B cell (primary cell): ENCODE data around the gene PLCXD1. TPM values are rescaled to one million over a fixed set of nuclear protein-coding genes. Genes with fewer than 3 reads are reported as not detected.

Experiments used
- ATAC-seq: fragments of 200-7000 bp; cut with Tn5 transposase; one replicate; pipeline ENCODE4 v1.10.0; 2021; ENCODE audit warnings: low read depth, mild to moderate bottlenecking, moderate number of reproducible peaks, moderate library complexity
- CTCF ChIA-PET: fragments of 350-600 bp; sonication (Branson Sonifier 250); formaldehyde crosslinking; loops from one replicate; lab custom pipeline; 2021; ENCODE audit warnings: antibody characterized with exemption, inconsistent platforms; lab: Charles Lee
- POLR2A ChIA-PET: fragments of 350-600 bp; sonication (Branson Sonifier 250); formaldehyde crosslinking; loops from one replicate; lab custom pipeline; 2021; ENCODE audit warnings: antibody characterized with exemption; lab: Charles Lee
- DNase-seq: peaks from one replicate; pipeline ENCODE4 v3.0.0; 2013
- H2AFZ ChIP-seq: 2 replicates; pipeline ENCODE4 v1.6.1; 2012; ENCODE audit warnings: mild to moderate bottlenecking, low read depth, low read length; ENCODE audit not compliant: insufficient read depth, poor library complexity, severe bottlenecking
- H3K27ac ChIP-seq, 2 donors: 1 replicate in 1 of 2; 2 replicates in 1 of 2; pipeline ENCODE4 v1.5.1; 2012 to 2013; ENCODE audit warnings: low read length in 2 of 2, mild to moderate bottlenecking in 2 of 2, moderate library complexity in 1 of 2
- H3K27me3 ChIP-seq, 4 experiments: fragments of 200-600 bp in 1 of 4; sonication (generic) in 1 of 4; replicated peaks in 1 of 4; 1 replicate in 2 of 4; 2 replicates in 2 of 4; pipeline versions ENCODE4 v1.6.1 to v1.7.0; 2013 to 2016; ENCODE audit warnings: low read length in 3 of 4, mild to moderate bottlenecking in 2 of 4, mixed read lengths in 1 of 4, moderate library complexity in 1 of 4; ENCODE audit not compliant: insufficient read depth in 4 of 4, control insufficient read depth in 3 of 4; ENCODE audit errors: control extremely low read depth in 1 of 4
- H3K36me3 ChIP-seq, 2 experiments: replicated peaks in 1 of 2; 1 replicate in 1 of 2; 2 replicates in 1 of 2; pipeline versions ENCODE4 v1.6.1 to v1.7.1; 2013; ENCODE audit warnings: low read length in 1 of 2; ENCODE audit not compliant: insufficient read depth in 2 of 2, control insufficient read depth in 1 of 2; ENCODE audit errors: control extremely low read depth in 1 of 2, extremely low read depth in 1 of 2
- H3K4me1 ChIP-seq, 2 donors: fragments of 200-600 bp in 1 of 2; sonication (generic) in 1 of 2; 1 replicate in 1 of 2; 2 replicates in 1 of 2; pipeline versions ENCODE4 v1.5.1 to v1.6.1; 2013 to 2017; ENCODE audit warnings: low read length in 2 of 2; ENCODE audit not compliant: control insufficient read depth in 2 of 2, insufficient read depth in 2 of 2
- H3K4me2 ChIP-seq: replicated peaks from 2 replicates; pipeline ENCODE3; 2012; ENCODE audit warnings: mild to moderate bottlenecking, low read depth, low read length; ENCODE audit not compliant: poor library complexity, severe bottlenecking
- H3K4me3 ChIP-seq, 5 experiments: fragments of 200-600 bp in 1 of 5; sonication (generic) in 1 of 5; 1 replicate in 3 of 5; 2 replicates in 2 of 5; pipeline versions ENCODE4 v1.5.1 to v1.7.0; 2011 to 2016; ENCODE audit warnings: low read length in 4 of 5, mild to moderate bottlenecking in 4 of 5, low read depth in 2 of 5, control low read depth in 1 of 5, moderate library complexity in 1 of 5; ENCODE audit not compliant: insufficient read depth in 1 of 5; ENCODE audit errors: control extremely low read depth in 1 of 5, extremely low read depth in 1 of 5
- H3K79me2 ChIP-seq: fragments of 200-600 bp; sonication (generic); one replicate; pipeline ENCODE4 v1.6.0; 2016; ENCODE audit warnings: low read length; ENCODE audit not compliant: control insufficient read depth, insufficient read depth
- H3K9ac ChIP-seq: fragments of 200-600 bp; sonication (generic); 2 replicates; pipeline ENCODE4 v1.6.1; 2017; ENCODE audit warnings: mild to moderate bottlenecking, low read length, moderate library complexity
- H3K9me3 ChIP-seq, 3 donors: one replicate each; pipeline versions ENCODE4 v1.6.1 to v1.7.1; 2013; ENCODE audit warnings: low read length in 2 of 3; ENCODE audit not compliant: control insufficient read depth in 2 of 3, insufficient read depth in 1 of 3; ENCODE audit errors: control extremely low read depth in 1 of 3
- H4K20me1 ChIP-seq: 2 replicates; pipeline ENCODE4 v1.6.0; 2012; ENCODE audit warnings: mild to moderate bottlenecking, low read length; ENCODE audit not compliant: insufficient read depth, control insufficient read depth, poor library complexity, severe bottlenecking
- H3K27ac Mint-ChIP-seq: one replicate; pipeline ENCODE4 v1.8.0; 2021; ENCODE audit warnings: mixed read lengths
- H3K27me3 Mint-ChIP-seq: one replicate; pipeline ENCODE4 v1.8.0; 2021; ENCODE audit warnings: mixed read lengths
- H3K4me1 Mint-ChIP-seq: one replicate; pipeline ENCODE4 v1.8.0; 2021; ENCODE audit warnings: mixed read lengths
- H3K4me3 Mint-ChIP-seq: one replicate; pipeline ENCODE4 v1.8.0; 2021; ENCODE audit warnings: mixed read lengths
- H3K9me3 Mint-ChIP-seq: one replicate; pipeline ENCODE4 v1.8.0; 2022; ENCODE audit warnings: mixed read lengths; ENCODE audit not compliant: insufficient read depth
- EZH2 ChIP-seq: IDR thresholded peaks from 2 replicates; pipeline ENCODE4 v1.6.1; 2012; ENCODE audit warnings: borderline replicate concordance, low read depth, mild to moderate bottlenecking, moderate library complexity, low read length; ENCODE audit not compliant: insufficient read depth, poor library complexity, severe bottlenecking
- WGBS: methylation state at CpG from one replicate; pipeline ENCODE4 v1.1.5; 2013; ENCODE audit warnings: missing lambda C conversion rate; ENCODE audit not compliant: insufficient coverage; 5-methylcytosine and 5-hydroxymethylcytosine counted together
- intact Hi-C: fragments of 100-400 bp; cut with micrococcal nuclease; formaldehyde crosslinking; loops from one replicate; pipeline ENCODE4 v1.10.0; 2022
- polyA plus RNA-seq: library from polyadenylated mRNA; depleted of rRNA; stranded (reverse); fragments of >200 nt; gene quantifications from 2 replicates; pipeline ENCODE4 v1.2.3, GENCODE V29; 2012
- total RNA-seq, 2 donors: library from RNA; stranded (reverse); fragments of 120-200 nt in 1 of 2; gene quantifications; 1 replicate in 1 of 2; 2 replicates in 1 of 2; pipeline versions ENCODE4 v1.2.3 to v1.2.4, GENCODE V29; 2013 to 2022
- TF ChIP-seq, protein P1 (sequence below): fragments of 200-600 bp; IDR thresholded peaks from one replicate; pipeline ENCODE4 v1.8.0; 2022; ENCODE audit warnings: antibody characterized with exemption, mild to moderate bottlenecking

The PLCXD1 gene
- total and polyA plus RNA-seq, 2 donors (not counting 1 experiment from before 2014, with no cell fraction given), result 30.4 to 38.5 TPM

GRCh38 chrX:283115-283845 is 2.1 kb downstream of the PLCXD1 start:
- peaks cover 3 to 8% of the 10 kb centered on the region in 2 experiments for H3K36me3 ChIP-seq
- ChIA-PET POLR2A (no interaction called here), CTCF (no interaction called here)
- H3K27ac ChIP-seq, result peak overlapping the region; percentile 40 to 47
- peak overlapping the region; percentile 91 for H3K27ac Mint-ChIP-seq
- 1% methylated on average over 34 of the region's 45 CpGs for WGBS
- H3K79me2 ChIP-seq, result no peaks in the 10 kb centered on the region
- no peaks in the 10 kb centered on the region for H3K9me3 ChIP-seq
- no peaks in the 10 kb centered on the region for H3K27me3 Mint-ChIP-seq
- intact Hi-C loops, result loop anchor here (2.0 kb wide), 2 partner anchors 36 to 104 kb away; partner anchors contain the start of genes GTPBP6 and PPP2R3B
- H3K4me2 ChIP-seq, result peak overlapping the region; percentile 82
- H3K4me1 ChIP-seq, result peaks cover 0 to 6% of the 10 kb centered on the region in 2 donors
- H3K4me1 Mint-ChIP-seq, result peaks cover 21% of the 10 kb centered on the region
- H2AFZ ChIP-seq, result peak overlapping the region; percentile 90
- DNase-seq (peak; percentile 91), ATAC-seq (peak; percentile 98)
- no peak for TF ChIP-seq EZH2
- TF ChIP-seq, protein P1, sequence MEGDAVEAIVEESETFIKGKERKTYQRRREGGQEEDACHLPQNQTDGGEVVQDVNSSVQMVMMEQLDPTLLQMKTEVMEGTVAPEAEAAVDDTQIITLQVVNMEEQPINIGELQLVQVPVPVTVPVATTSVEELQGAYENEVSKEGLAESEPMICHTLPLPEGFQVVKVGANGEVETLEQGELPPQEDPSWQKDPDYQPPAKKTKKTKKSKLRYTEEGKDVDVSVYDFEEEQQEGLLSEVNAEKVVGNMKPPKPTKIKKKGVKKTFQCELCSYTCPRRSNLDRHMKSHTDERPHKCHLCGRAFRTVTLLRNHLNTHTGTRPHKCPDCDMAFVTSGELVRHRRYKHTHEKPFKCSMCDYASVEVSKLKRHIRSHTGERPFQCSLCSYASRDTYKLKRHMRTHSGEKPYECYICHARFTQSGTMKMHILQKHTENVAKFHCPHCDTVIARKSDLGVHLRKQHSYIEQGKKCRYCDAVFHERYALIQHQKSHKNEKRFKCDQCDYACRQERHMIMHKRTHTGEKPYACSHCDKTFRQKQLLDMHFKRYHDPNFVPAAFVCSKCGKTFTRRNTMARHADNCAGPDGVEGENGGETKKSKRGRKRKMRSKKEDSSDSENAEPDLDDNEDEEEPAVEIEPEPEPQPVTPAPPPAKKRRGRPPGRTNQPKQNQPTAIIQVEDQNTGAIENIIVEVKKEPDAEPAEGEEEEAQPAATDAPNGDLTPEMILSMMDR, result no peak
- no peaks in the 10 kb centered on the region for H4K20me1 ChIP-seq
- H3K4me3 Mint-ChIP-seq, result peak overlapping the region; percentile 97
- peak overlapping the region; percentile 47 to 77 (median 61) for H3K4me3 ChIP-seq
- H3K9me3 Mint-ChIP-seq, result no peaks in the 10 kb centered on the region
- peak overlapping the region; percentile 81 for H3K9ac ChIP-seq
- H3K27me3 ChIP-seq, result peaks cover 0 to 3% (median 0%) of the 10 kb centered on the region in 4 experiments

- Histone ChIP-seq H4K20me1 (no peaks in the 10 kb centered on the region), H3K4me1 (peaks cover 0 to 6% of the 10 kb centered on the region in 2 donors), H3K4me3 (no peak overlapping the region), H3K4me2 (no peak overlapping the region), H3K27me3 (no peaks in the 10 kb centered on the region), H3K79me2 (no peaks in the 10 kb centered on the region), H3K36me3 (peaks cover 3 to 16% of the 10 kb centered on the region in 2 experiments), H2AFZ (no peak overlapping the region), H3K27ac (no peak overlapping the region), H3K9ac (no peak overlapping the region), H3K9me3 (no peaks in the 10 kb centered on the region)
- intact Hi-C loops, result no loop called here
- Mint-ChIP-seq H3K9me3 (no peaks in the 10 kb centered on the region), H3K27ac (peak overlapping the region; percentile 32), H3K4me1 (peaks cover 18% of the 10 kb centered on the region), H3K4me3 (peak overlapping the region; percentile 60), H3K27me3 (no peaks in the 10 kb centered on the region)
- WGBS, result 98% methylated on average over 13 of the region's 13 CpGs
- CTCF ChIA-PET, result no interaction called here
- TF ChIP-seq EZH2, result no peak
- TF ChIP-seq, protein P1, result no peak
- DNase-seq (no peak), ATAC-seq (no peak)
- POLR2A ChIA-PET, result no interaction called here
Measured at GRCh38 chrX:285076-285677, 4.0 kb downstream of the PLCXD1 start.
